Activated naive CD4-positive, alpha-beta T cell treated with anti-CD3 and anti-CD28 coated beads for 36 hours (primary cell): ENCODE measurements around the gene BLMH. TPM values are rescaled to one million over a fixed set of nuclear protein-coding genes. Genes with fewer than 3 reads are reported as not detected.

Experiments
- CTCF ChIA-PET: fragments of 350-600 bp; sonication (Branson Sonifier 250); formaldehyde crosslinking; loops from one replicate; lab custom pipeline; 2021; ENCODE audit warnings: antibody characterized with exemption; lab: Charles Lee
- DNase-seq: peaks from one replicate; pipeline ENCODE4 v3.0.0-alpha.2; 2020
- H3K27ac Mint-ChIP-seq: one replicate; pipeline ENCODE4 v1.8.0; 2021; ENCODE audit warnings: mild to moderate bottlenecking, mixed read lengths
- H3K27me3 Mint-ChIP-seq: one replicate; pipeline ENCODE4 v1.8.0; 2021; ENCODE audit warnings: low read depth, mixed read lengths
- H3K36me3 Mint-ChIP-seq: one replicate; pipeline ENCODE4 v1.8.0; 2021; ENCODE audit warnings: low read depth, mixed read lengths
- H3K4me1 Mint-ChIP-seq: one replicate; pipeline ENCODE4 v1.8.0; 2021; ENCODE audit warnings: low read depth, mixed read lengths
- H3K4me3 Mint-ChIP-seq: one replicate; pipeline ENCODE4 v1.8.0; 2021; ENCODE audit warnings: mild to moderate bottlenecking, moderate library complexity, mixed read lengths
- H3K9me3 Mint-ChIP-seq: one replicate; pipeline ENCODE4 v1.8.0; 2021; ENCODE audit warnings: mixed read lengths
- intact Hi-C: fragments of 100-400 bp; cut with micrococcal nuclease; formaldehyde crosslinking; loops from one replicate; pipeline ENCODE4 v1.15.1; 2023
- total RNA-seq, 2 experiments: library from RNA; stranded (reverse); gene quantifications; one replicate each; pipeline ENCODE4 v1.2.3, GENCODE V29; 2021

The BLMH gene
- total RNA-seq, 2 experiments from 2014 or later, result 60.9 to 61.5 TPM

DNA sequence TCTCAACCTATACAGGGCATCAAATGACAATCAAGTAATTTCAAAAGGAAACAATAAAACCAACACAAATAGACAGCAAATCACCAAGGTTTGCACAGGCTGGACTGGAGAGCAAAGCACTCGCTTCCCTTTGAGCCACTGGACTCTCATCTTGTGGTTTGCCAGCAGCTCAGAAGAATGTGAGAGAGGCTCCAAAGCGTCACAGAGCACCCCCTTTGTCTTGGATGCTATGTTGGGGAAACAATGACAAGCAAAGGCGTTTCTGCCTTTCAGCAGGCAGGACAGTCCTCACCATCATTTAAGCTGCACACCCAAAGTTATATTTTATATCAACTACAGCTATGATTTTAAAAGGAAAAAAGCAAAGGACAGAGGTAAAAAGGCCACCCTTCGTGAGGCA, 69.5 kb downstream of the BLMH start:
- CTCF ChIA-PET, result interaction anchor here (0.6 to 1.4 kb wide), 2 partner anchors 98 to 134 kb away, joined by 3 to 4 read pairs; no protein-coding TSS in a partner anchor
- H3K4me3 Mint-ChIP-seq, result no peak overlapping the region
- intact Hi-C loops, result no loop called here
- no peak for DNase-seq
- H3K9me3 Mint-ChIP-seq, result no peaks in the 10 kb centered on the region
- no peaks in the 10 kb centered on the region for H3K4me1 Mint-ChIP-seq
- H3K27me3 Mint-ChIP-seq, result no peaks in the 10 kb centered on the region
- H3K27ac Mint-ChIP-seq, result no peak overlapping the region
- H3K36me3 Mint-ChIP-seq, result no peaks in the 10 kb centered on the region

DNA sequence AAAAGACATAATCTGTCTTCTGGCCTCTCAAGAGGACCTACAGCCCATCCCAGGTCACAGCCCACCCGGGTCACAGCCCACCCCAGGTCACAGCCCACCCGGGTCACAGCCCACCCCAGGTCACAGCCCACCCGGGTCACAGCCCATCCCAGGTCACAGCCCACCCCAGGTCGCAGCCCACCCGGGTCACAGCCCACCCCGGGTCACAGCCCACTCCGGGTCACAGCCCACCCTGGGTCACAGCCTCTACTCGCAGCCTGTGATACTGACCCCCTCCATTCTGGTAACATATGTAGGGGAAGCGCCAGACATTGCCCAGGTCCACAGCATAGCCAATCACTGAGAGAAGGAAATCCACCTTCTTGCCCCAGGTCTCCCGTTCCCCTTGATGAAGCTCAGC, 70.4 kb downstream of the BLMH start:
- Mint-ChIP-seq H3K27ac (no peak overlapping the region), H3K36me3 (no peaks in the 10 kb centered on the region), H3K4me1 (no peaks in the 10 kb centered on the region), H3K4me3 (no peak overlapping the region), H3K9me3 (no peaks in the 10 kb centered on the region), H3K27me3 (no peaks in the 10 kb centered on the region)
- DNase-seq, result no peak
- CTCF ChIA-PET, result no interaction called here
- intact Hi-C loops, result no loop called here

DNA sequence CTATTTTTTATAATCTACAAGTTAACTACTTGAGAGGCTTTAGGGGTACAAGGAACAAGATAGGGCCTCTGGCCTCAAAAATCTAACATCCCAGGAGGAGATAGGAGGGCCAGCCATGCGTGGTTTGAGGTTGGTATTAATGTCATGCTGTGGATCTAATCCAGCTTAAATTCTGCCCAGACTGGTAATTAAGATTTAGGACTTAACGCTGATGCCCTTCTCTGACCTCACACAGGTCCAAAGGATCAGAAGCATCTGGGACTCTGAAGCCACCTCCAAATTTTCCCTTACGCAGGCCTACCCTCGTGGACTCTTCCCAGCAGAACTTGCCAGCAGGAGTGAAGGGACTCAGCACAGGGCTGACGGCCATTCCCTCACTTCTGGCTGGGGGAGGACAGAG, 71.3 kb downstream of the BLMH start:
- no peaks in the 10 kb centered on the region for H3K27me3 Mint-ChIP-seq
- DNase-seq, result no peak
- CTCF ChIA-PET, result no interaction called here
- H3K4me3 Mint-ChIP-seq, result no peak overlapping the region
- H3K27ac Mint-ChIP-seq, result no peak overlapping the region
- no peaks in the 10 kb centered on the region for H3K36me3 Mint-ChIP-seq
- no peaks in the 10 kb centered on the region for H3K4me1 Mint-ChIP-seq
- no peaks in the 10 kb centered on the region for H3K9me3 Mint-ChIP-seq
- intact Hi-C loops, result no loop called here

DNA sequence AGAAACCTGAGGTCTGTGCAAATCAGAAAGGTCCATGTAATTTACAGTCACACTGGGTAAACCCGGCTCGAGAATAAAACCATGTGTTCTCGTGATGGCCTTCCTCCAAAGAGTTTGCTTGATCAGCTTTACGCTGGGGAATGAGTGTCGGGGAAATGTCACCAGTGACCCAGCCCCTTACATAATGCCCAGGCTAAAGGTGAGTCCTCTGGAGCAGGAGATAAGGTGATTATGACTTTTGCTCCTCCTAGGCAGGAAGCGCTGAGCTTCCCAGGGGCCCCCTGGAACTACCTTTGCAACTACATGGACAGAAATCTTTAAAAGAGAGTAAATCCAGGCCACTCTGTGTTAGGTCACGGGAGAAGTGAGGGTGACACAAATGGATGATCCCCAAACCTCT, 71.9 kb downstream of the BLMH start:
- intact Hi-C loops, result no loop called here
- CTCF ChIA-PET, result no interaction called here
- no peaks in the 10 kb centered on the region for H3K36me3 Mint-ChIP-seq

DNA sequence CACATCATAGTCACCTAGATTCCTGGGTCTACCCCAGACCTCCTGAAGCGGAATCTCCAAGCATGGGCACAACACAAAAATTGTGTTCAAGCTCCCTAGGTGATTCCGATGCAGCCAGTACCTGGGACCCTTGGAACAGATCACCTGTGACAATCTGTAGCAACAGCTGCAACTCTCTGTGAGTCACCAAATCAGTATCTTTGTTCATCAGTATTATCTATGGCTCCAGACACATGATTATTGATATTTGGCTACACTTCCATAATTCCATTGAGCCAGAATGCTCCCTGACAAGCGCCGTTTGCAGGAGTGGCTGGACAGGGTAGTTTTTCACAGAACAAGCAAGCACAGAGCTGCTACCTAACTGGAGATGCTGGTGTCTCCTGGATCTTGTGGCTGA, 72.4 kb downstream of the BLMH start:
- Mint-ChIP-seq H3K36me3 (no peaks in the 10 kb centered on the region), H3K9me3 (no peaks in the 10 kb centered on the region), H3K4me3 (no peak overlapping the region), H3K27ac (no peak overlapping the region), H3K27me3 (no peaks in the 10 kb centered on the region), H3K4me1 (no peaks in the 10 kb centered on the region)
- no peak for DNase-seq
- intact Hi-C loops, result no loop called here
- CTCF ChIA-PET, result no interaction called here

More for the DNA sequence above, 71.9 kb downstream of the BLMH start:
- no peaks in the 10 kb centered on the region for H3K9me3 Mint-ChIP-seq
- no peak for DNase-seq
- H3K27me3 Mint-ChIP-seq, result no peaks in the 10 kb centered on the region
- no peaks in the 10 kb centered on the region for H3K4me1 Mint-ChIP-seq
- no peak overlapping the region for H3K27ac Mint-ChIP-seq
- H3K4me3 Mint-ChIP-seq, result no peak overlapping the region

DNA sequence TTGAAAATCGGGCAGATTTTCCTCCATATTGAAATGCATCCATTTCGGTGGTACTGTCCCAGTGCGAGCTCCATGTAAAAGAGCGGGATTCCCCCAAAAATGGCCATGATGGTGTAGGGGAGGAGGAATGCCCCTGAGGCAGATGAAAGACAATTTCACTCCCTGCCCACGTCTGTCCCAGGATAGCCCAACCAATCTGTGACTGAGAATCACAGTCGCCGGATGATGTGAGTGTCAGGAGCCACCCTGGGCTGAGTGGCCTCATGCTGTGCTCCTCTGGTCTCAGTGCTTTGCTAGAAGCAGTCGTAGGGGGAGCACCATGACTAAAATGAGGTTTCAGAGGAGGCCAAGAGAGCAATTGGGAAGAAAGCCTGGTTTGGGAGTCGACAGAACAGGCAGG, 72.9 kb downstream of the BLMH start:
- Mint-ChIP-seq H3K36me3 (no peaks in the 10 kb centered on the region), H3K4me3 (no peak overlapping the region), H3K9me3 (no peaks in the 10 kb centered on the region), H3K4me1 (no peaks in the 10 kb centered on the region), H3K27ac (no peak overlapping the region), H3K27me3 (no peaks in the 10 kb centered on the region)
- no peak for DNase-seq
- intact Hi-C loops, result no loop called here
- CTCF ChIA-PET, result interaction anchor here (0.7 kb wide), 1 partner anchor 16 kb away, joined by 3 read pairs; no protein-coding TSS in a partner anchor

DNA sequence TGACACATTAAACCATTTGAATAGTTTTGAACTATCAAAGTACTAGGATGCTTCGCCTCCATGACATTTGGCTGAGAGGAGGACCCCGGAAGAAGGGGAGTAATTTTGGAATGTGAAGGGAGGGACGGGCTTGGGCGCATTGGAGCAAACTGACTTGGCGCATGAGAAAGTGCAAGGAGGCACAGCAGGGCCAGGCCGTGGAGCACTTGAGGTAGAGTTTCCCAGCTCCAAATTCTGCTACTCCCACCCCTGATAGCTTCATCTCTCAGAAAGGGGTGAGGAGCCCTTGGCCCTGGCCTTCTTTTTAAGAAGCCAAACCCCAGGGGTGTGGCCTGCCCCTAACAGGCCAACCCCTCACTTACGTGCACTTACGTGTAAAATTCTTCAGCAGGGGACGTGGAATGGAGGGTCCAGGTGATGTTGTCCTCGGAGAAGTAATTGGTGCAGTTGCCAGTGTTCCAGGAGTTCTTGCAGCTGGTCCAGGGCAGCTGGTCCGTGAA, 73.9 kb downstream of the BLMH start:
- Mint-ChIP-seq H3K27ac (no peak overlapping the region), H3K4me3 (no peak overlapping the region), H3K4me1 (no peaks in the 10 kb centered on the region), H3K9me3 (no peaks in the 10 kb centered on the region), H3K36me3 (no peaks in the 10 kb centered on the region), H3K27me3 (no peaks in the 10 kb centered on the region)
- no peak for DNase-seq
- intact Hi-C loops, result no loop called here
- CTCF ChIA-PET, result no interaction called here

DNA sequence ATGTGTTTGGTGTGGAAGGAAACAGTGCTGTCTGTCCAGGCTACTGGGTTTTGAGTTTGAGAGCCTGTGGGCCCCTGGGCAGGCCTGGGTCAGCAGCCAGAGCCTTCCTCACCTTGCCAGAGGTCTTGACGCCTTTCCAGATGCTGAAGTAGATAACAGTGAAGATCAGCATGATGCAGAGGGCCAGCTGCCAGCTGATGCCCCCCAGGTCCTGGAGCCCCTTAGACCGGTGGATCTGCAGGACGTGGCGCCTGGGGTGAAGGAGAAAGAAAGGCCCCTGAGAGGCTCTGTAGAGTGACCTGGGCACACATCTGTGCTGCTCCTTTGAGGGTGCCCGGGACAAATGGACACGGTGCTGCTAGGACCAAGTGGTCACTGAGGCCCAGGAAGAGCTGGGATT, 74.7 kb downstream of the BLMH start:
- CTCF ChIA-PET, result no interaction called here
- Mint-ChIP-seq H3K27me3 (no peaks in the 10 kb centered on the region), H3K4me1 (no peaks in the 10 kb centered on the region), H3K36me3 (no peaks in the 10 kb centered on the region), H3K4me3 (no peak overlapping the region), H3K27ac (no peak overlapping the region), H3K9me3 (no peaks in the 10 kb centered on the region)
- intact Hi-C loops, result no loop called here
- no peak for DNase-seq

DNA sequence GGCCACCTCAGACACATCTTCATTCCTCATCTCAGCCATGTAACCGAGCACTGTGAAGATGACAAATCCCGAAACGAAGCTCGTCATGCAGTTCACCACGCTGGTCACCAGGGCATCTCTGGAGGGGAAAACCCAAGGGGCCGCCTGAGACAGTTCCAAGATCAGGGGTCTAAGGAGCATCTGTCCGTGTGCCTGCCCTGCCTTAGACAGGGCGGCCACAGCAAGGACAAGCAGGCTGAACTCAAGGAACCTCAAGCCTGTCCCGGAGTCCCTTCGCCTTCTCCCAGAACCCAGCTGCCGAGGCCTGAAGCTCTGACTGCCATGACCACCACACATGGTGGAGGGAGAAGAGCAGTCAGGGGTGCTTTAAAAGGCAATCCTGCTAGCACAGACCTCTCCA, 79.0 kb downstream of the BLMH start:
- H3K27ac Mint-ChIP-seq, result no peak overlapping the region
- H3K9me3 Mint-ChIP-seq, result no peaks in the 10 kb centered on the region
- H3K36me3 Mint-ChIP-seq, result no peaks in the 10 kb centered on the region
- no peaks in the 10 kb centered on the region for H3K4me1 Mint-ChIP-seq
- CTCF ChIA-PET, result no interaction called here
- DNase-seq, result no peak
- no peak overlapping the region for H3K4me3 Mint-ChIP-seq
- intact Hi-C loops, result no loop called here
- peaks cover 5% of the 10 kb centered on the region for H3K27me3 Mint-ChIP-seq

DNA sequence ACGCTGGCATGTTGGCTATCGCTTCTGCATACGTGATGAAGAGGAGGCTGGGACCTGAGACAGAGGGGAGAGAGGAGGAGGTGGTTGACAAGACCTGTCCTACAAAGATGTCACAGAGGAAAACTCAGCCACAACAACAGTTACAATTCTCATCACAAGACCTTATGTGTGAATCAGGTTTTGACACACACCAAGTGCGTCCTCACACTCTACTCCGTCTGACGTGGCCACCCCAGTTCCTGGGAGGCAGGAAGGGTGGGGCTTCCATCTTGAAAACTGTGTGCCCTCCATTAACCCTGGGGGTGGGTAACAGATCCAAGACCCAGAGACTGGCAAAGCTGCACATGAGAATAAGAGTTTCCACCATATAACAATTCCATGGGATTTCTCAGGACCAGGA, 80.4 kb downstream of the BLMH start:
- Mint-ChIP-seq H3K27me3 (peaks cover 7% of the 10 kb centered on the region), H3K36me3 (no peaks in the 10 kb centered on the region), H3K4me3 (no peak overlapping the region), H3K4me1 (no peaks in the 10 kb centered on the region), H3K9me3 (no peaks in the 10 kb centered on the region), H3K27ac (no peak overlapping the region)
- CTCF ChIA-PET, result interaction anchor here (0.6 to 0.8 kb wide), 2 partner anchors 12 to 632 kb away, joined by 3 read pairs; no protein-coding TSS in a partner anchor
- no peak for DNase-seq
- intact Hi-C loops, result no loop called here

DNA sequence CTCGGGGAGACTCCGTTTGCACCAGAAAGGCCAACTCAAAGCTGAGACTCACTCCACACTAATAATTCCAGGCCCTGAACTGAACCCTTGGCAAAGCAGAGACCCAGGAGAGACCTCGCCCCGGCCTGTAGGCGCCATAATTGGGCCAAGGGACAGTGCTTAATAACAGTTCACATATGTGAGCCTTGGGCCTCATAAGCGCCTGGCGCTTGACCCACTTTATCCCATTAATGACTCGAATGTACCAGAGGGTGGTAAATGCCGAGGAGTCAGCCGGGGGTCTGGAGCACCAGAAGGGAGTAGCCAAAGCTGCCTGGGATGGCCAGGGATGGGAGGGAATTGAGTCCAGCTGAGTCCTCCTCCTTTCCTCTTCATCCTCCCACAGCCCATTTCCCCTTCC, 80.8 kb downstream of the BLMH start:
- no peaks in the 10 kb centered on the region for H3K4me1 Mint-ChIP-seq
- no peaks in the 10 kb centered on the region for H3K9me3 Mint-ChIP-seq
- H3K27ac Mint-ChIP-seq, result no peak overlapping the region
- H3K36me3 Mint-ChIP-seq, result no peaks in the 10 kb centered on the region
- H3K4me3 Mint-ChIP-seq, result no peak overlapping the region
- no peak for DNase-seq
- CTCF ChIA-PET, result interaction anchor here (0.8 kb wide), 1 partner anchor 12 kb away, joined by 3 read pairs; no protein-coding TSS in a partner anchor
- peaks cover 7% of the 10 kb centered on the region for H3K27me3 Mint-ChIP-seq
- intact Hi-C loops, result no loop called here

DNA sequence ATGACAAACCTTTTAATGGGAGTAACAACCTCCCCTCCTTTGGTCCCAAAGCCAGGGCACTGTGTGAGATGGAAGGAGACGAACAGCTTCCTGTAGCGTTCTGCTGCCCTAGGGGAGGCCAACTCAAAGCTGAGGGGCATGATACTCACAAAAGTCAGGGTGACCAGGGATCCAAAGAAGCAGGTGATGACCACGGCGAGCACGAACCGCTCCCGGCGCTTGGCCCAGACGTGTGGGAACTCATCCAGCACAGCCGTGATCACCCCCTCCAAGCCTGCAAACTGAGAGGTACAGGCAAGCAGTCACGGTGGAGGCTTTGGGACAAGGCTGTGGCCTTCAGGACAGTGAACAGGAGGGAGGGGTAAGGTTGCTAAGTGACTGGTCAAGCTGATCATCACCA, 81.4 kb downstream of the BLMH start:
- Mint-ChIP-seq H3K27me3 (peaks cover 7% of the 10 kb centered on the region), H3K4me1 (no peaks in the 10 kb centered on the region), H3K9me3 (no peaks in the 10 kb centered on the region), H3K27ac (no peak overlapping the region), H3K36me3 (no peaks in the 10 kb centered on the region), H3K4me3 (no peak overlapping the region)
- no peak for DNase-seq
- intact Hi-C loops, result no loop called here
- CTCF ChIA-PET, result interaction anchor here (0.7 to 0.8 kb wide), 2 partner anchors 13 to 740 kb away, joined by 3 read pairs; no protein-coding TSS in a partner anchor

DNA sequence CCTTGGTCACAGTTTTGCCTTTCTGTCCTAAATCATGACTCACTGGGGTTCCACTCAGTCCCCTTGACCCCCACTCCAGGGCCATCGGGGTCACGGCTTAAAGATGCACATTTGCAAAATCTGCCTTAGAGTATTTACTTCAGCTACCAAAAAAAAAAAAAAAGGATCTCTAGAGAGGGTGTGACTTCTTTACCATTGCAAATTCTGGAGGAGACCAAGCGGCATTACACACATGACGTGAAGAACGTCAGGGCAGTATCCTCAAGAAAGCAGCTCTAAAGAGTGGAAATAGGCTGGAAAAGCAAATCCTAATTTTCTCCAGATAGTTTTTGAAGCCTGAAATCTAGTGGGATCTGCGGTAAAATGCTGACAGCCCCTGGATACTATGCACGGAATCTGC, 81.8 kb downstream of the BLMH start:
- peaks cover 7% of the 10 kb centered on the region for H3K27me3 Mint-ChIP-seq
- intact Hi-C loops, result no loop called here
- H3K27ac Mint-ChIP-seq, result no peak overlapping the region
- no peaks in the 10 kb centered on the region for H3K4me1 Mint-ChIP-seq
- H3K4me3 Mint-ChIP-seq, result no peak overlapping the region
- no peaks in the 10 kb centered on the region for H3K36me3 Mint-ChIP-seq
- H3K9me3 Mint-ChIP-seq, result no peaks in the 10 kb centered on the region
- DNase-seq, result no peak
- CTCF ChIA-PET, result interaction anchor here (0.7 kb wide), 1 partner anchor 741 kb away, joined by 3 read pairs; no protein-coding TSS in a partner anchor
